ENCODE data around the gene SS18L1.

- TF ChIP-seq CTCF (IDR thresholded peaks at IDR 0.05) (no peak), POLR2A (IDR thresholded peaks at IDR 0.05) (no peak)
Measured at GRCh38 chr20:62215020-62215990, 71.7 kb downstream of the SS18L1 start.
